OCI-LY1 (cell line): ENCODE measurements around the gene AJAP1.

Source experiments
- EZH2 ChIP-seq: fragments of 200-600 bp; sonication (generic), shearing (Covaris generic); IDR thresholded peaks from 2 replicates; pipeline ENCODE4 v1.8.0; 2017; ENCODE audit warnings: borderline replicate concordance, mixed run types, mild to moderate bottlenecking, antibody characterized with exemption, low read length, moderate library complexity, mixed read lengths
- TF ChIP-seq, protein P1 (sequence below): fragments of 200-600 bp; sonication (generic), shearing (Covaris generic); IDR thresholded peaks from 2 replicates; pipeline ENCODE4 v1.5.1; 2017; ENCODE audit warnings: mild to moderate bottlenecking, antibody characterized with exemption, low read length, moderate library complexity, mixed read lengths

DNA sequence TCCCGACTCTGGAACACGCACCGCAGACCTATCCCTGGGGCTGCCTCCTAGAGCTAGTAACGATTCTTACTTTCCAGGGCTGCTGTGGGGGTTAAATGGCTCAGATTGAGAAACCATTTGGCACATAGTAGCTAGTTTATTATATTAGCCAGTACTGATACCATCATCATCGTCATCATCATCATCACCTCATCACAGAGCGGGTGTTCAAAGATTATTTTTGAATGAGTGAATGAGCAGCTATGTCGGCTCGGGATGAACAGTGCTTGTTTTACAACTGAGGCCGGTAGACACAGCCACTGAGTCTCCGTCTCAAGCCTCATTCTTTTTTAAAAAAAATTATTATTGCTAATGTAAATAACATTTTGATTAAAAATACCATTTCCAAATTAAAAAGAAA is 13.5 kb upstream of the AJAP1 start:
- no peak for TF ChIP-seq EZH2
- TF ChIP-seq, protein P1, sequence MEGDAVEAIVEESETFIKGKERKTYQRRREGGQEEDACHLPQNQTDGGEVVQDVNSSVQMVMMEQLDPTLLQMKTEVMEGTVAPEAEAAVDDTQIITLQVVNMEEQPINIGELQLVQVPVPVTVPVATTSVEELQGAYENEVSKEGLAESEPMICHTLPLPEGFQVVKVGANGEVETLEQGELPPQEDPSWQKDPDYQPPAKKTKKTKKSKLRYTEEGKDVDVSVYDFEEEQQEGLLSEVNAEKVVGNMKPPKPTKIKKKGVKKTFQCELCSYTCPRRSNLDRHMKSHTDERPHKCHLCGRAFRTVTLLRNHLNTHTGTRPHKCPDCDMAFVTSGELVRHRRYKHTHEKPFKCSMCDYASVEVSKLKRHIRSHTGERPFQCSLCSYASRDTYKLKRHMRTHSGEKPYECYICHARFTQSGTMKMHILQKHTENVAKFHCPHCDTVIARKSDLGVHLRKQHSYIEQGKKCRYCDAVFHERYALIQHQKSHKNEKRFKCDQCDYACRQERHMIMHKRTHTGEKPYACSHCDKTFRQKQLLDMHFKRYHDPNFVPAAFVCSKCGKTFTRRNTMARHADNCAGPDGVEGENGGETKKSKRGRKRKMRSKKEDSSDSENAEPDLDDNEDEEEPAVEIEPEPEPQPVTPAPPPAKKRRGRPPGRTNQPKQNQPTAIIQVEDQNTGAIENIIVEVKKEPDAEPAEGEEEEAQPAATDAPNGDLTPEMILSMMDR = no peak
